DMS53 treated with DMSO at 0.1 percent for 48 hours (cell line): ENCODE results near the gene RND1.
"Not testable (repeated sequence)": the region's sequence is repeated elsewhere in the genome, so short reads cannot be mapped to it uniquely, and the experiment has no call there.

Source experiments
- DNase-seq: peaks from one replicate; lab custom pipeline; 2025; ENCODE audit not compliant: unreplicated experiment; lab: John Stamatoyannopoulos, UW

Gene RND1

DNA sequence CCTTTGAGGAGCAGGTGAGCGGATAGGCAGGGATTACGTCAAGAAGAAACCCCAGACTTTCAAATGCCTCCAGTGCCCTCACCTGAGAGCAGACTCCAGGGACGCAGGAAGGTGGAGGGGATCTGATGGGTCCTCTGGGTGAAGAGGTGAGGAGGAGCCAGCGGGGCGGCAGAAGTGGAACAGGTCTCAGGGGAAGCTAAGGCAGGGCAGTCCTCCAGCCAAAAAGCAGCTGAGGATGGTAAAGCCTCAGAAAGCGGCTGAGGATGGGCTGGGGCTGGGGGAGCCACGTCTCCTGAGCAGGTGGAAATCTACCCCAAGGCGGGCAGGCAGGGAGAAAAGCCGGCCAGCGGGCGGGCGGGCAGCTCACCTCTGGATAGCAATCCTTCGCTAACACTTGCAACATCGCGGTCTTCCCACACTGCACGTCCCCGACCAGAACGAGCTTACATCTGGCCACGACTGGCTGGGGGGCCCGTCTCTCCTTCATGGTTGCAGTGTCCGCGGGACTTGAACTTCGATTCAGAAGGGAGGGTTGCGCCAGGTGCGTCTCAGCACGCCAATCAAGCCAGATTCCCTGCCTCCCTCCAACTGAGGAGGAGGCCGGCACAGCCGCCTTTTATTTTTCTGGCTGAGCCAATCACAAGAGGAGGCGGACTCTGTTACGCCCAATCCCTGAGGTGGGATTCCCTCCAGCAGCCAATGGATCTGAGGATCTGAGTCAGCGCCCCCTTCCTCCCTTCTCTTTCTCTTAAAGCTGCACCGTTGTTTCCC lies at the start of gene RND1:
TSS of gene RND1 (minus strand) at position 590 of the 771 bp plus-strand sequence. CDS start at position 487, 103 bp downstream.
- peak; percentile 91 for DNase-seq

- DNase-seq = no peak
These were observed 44.5 kb upstream of the RND1 start for GRCh38 chr12:48910196-48910595.

- not testable (repeated sequence) for DNase-seq
These were observed 44.0 kb upstream of the RND1 start for GRCh38 chr12:48909698-48910097.

GRCh38 chr12:48907245-48907644 lies 41.6 kb upstream of the RND1 start:
- no peak for DNase-seq

DNA sequence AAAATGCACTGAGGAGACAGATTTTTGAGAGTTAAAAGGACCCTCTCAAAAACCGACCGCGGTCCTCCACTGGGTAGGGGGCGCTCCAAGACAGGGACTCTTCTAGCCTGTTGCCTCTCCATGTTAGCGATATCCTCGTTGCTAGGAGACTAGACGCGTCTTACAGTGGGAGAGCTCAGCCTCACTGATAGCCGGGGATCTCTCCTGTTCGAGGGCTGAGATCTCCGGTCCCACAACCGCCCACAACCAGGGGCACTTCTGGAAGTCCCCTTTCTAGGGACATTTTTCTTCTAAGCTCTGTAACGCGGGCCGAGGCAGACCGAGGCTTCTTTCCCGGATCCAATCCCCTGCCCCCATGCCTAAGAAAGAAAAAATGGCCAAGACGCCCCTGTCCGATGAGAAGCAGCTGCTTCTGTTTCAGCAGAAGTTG lies 38.3 kb upstream of the RND1 start:
- DNase-seq = peak; percentile 84

DNA sequence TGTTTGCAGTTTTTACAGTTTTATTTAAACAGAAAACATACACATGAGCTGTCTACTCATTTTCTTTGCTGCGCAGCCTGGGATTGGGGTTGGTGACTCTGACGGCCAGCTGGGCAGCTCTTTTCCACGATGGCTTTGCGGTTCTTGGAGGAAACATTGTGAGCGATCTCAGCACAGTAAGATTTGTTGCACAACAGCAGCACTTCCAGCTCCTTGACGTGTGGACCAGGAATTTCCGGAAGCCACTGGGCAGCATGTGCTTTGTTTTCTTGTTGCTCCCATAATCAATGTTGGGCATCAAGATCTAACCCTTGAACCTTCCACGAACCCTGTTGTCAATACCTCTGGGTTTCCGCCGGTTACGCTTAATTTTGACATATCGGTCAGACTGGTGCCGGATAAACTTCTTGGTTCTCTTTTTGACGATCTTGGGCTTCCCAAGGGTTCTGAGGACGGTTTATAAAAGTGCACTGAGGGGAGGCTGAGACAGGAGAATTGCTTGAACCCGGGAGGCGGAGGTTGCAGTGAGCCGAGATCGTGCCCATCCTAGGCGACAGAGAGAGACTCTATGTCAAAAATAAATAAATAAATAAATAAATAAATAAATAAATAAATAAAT lies 37.8 kb upstream of the RND1 start:
- DNase-seq = no peak

DNA sequence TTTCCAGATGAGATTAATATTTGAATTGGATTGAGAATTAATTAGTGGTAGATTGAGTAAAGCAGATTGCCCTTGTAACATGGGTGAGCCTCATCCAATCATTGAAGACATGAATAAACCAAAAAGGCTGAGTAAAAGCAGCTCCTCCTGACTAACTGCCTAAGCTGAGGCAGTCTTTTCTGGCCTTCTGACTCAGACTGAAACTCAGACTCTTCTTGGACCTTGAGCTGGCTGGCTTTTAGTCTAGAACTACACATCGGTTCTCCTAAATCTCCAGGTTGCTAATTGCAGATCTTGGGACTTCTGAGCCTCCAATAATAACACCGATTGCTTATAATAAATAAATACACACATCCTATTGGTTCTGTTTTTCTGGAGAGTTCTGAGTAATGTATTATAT lies 35.6 kb upstream of the RND1 start:
- no peak for DNase-seq

DNA sequence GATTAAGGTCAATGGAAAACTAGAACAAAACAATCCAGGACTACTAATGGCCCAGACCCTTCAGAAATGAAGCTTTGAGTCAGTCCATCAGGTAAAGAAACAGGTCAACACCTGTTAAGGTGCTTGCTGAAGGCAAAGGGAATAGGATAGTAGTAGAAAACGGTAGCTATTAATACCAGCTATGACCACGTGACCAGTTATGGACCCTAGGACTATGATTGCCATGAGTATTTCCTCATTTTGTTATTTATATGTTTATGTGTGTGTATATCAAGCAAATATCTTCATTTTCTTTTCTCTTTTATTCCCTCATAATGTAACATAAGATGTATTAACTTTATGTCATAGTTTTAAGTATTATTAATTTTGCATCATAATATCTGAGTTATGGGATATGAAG lies 34.0 kb upstream of the RND1 start:
- no peak for DNase-seq

GRCh38 chr12:48894271-48894670 lies 28.6 kb upstream of the RND1 start:
- no peak for DNase-seq

GRCh38 chr12:48890657-48891418 lies 25.2 kb upstream of the RND1 start:
- peak; percentile 71 for DNase-seq

GRCh38 chr12:48889679-48890078 lies 24.0 kb upstream of the RND1 start:
- no peak for DNase-seq

DNA sequence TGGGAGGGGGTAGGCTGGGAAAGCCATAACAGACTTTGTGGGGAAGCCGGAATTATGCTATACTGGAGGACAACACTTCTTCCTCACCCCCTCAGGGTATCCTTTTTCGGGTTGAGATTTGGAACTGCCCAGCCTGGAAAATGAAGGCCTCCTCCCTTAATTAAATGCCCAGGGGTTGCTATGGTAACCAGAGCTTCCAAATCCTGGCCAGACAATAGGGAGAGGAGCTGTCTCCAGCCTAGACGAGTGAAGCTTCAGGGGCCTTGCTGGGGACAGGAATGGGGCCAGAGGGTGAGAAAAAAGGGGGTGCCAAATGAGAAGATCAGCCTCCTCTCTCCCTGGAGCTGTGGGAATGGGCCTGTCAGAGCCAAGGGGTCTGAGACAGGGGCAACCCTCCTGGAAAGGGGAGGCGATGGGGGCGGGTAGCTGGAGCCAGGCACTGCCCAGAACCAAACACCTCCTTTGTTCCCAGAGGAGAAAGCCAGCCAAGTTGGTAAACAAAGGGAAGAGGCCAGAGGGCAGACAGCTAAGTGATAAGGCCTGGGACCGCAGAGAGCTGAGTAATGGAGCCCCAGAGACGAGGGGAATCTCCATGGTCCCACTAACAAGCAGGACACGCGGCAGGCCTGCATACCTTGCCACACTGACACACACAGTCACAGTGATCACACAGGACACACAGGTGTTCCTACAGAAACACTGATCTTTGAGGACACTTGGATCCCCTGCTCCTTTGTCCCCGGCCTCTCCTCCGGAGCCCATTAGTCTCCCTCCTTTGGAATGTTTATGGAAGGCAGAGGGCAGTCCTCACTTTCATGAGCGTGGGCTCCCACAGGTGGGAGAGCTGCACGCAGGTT lies 17.9 kb upstream of the RND1 start:
- no peak for DNase-seq

DNA sequence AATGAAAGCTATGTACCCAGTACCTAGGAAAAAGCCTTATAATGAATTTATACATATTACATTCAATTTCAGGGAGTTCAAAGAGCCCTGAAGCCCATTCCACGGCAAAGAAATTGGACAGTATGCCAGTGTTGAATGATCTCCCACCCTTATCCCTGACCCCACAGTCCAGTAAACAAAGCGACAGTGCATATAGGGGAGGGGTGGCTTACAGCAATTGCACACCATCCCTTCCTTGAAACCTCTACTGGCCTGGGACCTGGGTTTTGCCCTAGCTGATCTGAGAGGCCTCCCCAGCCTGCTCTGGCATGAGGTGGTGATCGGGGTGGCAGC lies 17.3 kb upstream of the RND1 start:
- DNase-seq = no peak

- DNase-seq = no peak
These were observed 16.6 kb upstream of the RND1 start for GRCh38 chr12:48882315-48882687.

DNA sequence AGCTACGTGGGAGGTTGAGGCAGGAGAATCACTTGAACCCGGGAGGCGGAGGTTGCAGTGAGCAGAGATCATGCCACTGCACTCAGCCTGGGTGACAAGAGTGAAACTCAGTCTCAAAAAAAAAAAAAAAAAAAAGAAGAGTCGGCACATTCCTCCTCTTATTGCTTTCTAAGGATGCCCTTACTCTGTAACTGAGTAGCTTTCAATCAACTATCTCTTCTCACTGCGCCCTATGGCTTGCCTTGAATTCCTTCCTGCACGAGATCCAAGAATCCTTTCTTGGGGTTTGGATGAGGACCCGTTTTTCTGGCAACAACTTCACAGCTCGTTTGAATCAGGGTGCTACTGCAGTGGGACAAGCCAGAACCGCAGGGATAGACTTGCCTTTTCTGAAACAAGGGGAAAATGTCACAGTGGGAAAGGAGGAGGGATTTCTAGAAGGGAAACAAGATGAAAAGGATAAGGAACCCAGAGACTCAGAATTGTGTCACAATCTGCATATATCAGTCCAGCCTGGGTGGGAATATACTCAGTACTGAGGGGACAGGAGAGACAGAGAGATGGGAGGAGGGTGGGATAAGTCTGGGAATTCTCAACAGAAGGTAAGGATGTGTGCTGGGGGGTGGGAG lies 16.1 kb upstream of the RND1 start:
- no peak for DNase-seq

- DNase-seq = no peak
These were observed 15.0 kb upstream of the RND1 start for GRCh38 chr12:48880647-48881046.

DNA sequence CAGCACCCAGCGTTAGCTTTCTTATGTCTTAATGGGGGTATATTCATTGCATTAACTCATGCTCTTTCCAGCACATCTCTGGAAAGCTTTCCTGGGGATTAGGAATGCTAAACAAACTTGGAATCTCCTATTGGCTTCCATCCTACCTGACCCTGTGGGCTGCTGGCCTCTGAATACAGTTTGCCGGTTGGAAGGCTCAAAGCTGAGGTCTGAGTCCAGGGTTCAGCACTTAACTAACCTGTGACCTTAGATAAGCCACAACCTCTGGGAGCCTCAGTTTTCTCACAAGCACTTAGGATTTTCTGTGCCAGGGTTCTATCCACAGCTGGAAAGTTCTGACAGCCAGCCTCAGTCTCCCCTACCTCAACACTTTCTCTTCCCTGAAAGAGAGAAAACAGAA lies 12.9 kb upstream of the RND1 start:
- DNase-seq = no peak

DNA sequence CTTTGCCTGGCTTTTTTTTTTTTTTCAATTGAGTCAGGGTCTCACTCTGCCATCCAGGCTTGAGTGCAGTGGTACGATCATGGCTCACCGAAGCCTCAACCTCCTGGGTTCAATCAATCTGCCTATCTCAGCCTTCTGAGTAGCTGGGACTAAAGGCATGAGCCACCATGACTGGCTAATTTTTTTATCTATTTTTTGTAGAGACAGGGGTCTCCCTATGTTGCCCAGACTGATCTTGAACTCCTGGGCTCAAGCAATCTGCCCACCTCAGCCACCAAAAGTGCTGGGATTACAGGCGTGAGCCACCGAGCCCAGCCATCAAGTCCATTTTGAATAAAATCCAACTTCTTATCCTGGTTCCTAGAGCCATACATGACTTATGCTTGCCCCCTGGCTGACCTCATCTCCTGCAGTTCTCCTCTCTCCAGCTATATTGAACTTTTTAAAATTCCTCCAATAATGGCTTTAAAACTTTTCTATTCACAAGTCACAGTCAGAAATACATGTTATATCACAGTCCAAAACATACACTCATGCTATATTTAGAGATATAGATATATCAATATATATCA lies 10.4 kb upstream of the RND1 start:
- no peak for DNase-seq

- DNase-seq = not testable (repeated sequence)
These were observed 7.9 kb upstream of the RND1 start for GRCh38 chr12:48873534-48873933.

DNA sequence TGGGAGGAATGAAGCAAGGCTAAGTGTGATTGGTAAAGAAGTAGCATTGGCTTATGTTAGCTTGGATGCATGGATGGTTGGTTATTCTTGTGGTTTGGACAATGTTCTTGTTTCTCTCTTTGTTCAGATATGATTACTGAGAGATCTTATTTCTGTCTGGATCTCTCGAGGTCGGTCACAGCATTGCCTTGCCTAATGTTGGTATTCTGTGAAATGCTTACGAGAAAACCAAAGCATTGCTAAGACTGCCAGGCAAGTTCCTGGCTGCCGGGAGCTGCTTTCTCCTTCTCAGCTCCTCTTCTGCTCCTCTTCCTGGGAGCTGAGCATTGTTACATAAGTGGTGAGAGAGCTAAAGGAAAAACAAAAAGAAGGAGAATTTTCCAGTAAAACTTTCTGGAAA lies 7.4 kb upstream of the RND1 start:
- no peak for DNase-seq
